Neural cell (in vitro differentiated cells): Measurements from ENCODE around the gene CCDC68.
A peak's percentile ranks its signal among the peaks of the same experiment; 100 is the strongest.

Source experiments
- CTCF ChIP-seq: fragments of 450-650 bp; IDR thresholded peaks from 2 replicates; pipeline ENCODE4 v1.5.1; 2014; ENCODE audit warnings: antibody characterized with exemption, mild to moderate bottlenecking, moderate library complexity; ENCODE audit not compliant: poor library complexity, severe bottlenecking
- EP300 ChIP-seq: fragments of 450-650 bp; conservative IDR thresholded peaks from 2 replicates; pipeline ENCODE4 v1.6.1; 2014; ENCODE audit warnings: antibody characterized with exemption, mild to moderate bottlenecking, moderate library complexity; ENCODE audit not compliant: poor library complexity, severe bottlenecking
- EZH2 ChIP-seq: fragments of 200-600, 300-800 bp; shearing (Covaris generic), sonication (generic); IDR thresholded peaks from 2 replicates; pipeline ENCODE4 v1.6.1; 2014; ENCODE audit warnings: antibody characterized with exemption, low read length, borderline replicate concordance, mild to moderate bottlenecking; ENCODE audit not compliant: insufficient read depth, poor library complexity, severe bottlenecking
- MXI1 ChIP-seq: fragments of 450-650 bp; conservative IDR thresholded peaks from 2 replicates; pipeline ENCODE4 v1.6.1; 2014; ENCODE audit warnings: antibody characterized with exemption, mild to moderate bottlenecking; ENCODE audit not compliant: poor library complexity, severe bottlenecking
- POLR2AphosphoS5 ChIP-seq: IDR thresholded peaks from 2 replicates; pipeline ENCODE4 v1.6.1; 2012
- RAD21 ChIP-seq: fragments of 450-650 bp; conservative IDR thresholded peaks from 2 replicates; pipeline ENCODE4 v1.6.1; 2014; ENCODE audit warnings: antibody characterized with exemption, mild to moderate bottlenecking, moderate library complexity
- REST ChIP-seq: IDR thresholded peaks from 2 replicates; pipeline ENCODE4 v1.6.1; 2012; ENCODE audit warnings: borderline replicate concordance
- SMC3 ChIP-seq: fragments of 450-650 bp; conservative IDR thresholded peaks from 2 replicates; pipeline ENCODE4 v1.6.1; 2014; ENCODE audit warnings: antibody characterized with exemption, mild to moderate bottlenecking, moderate library complexity; ENCODE audit not compliant: poor library complexity

GRCh38 chr18:54904581-54904980 lies 54.7 kb downstream of the CCDC68 start:
- no peak for TF ChIP-seq EZH2
- TF ChIP-seq MXI1: no peak
- TF ChIP-seq CTCF: no peak
- TF ChIP-seq EP300: peak; percentile 52
- no peak for TF ChIP-seq REST
- no peak for TF ChIP-seq SMC3
- TF ChIP-seq RAD21: no peak
- peak; percentile 8 for TF ChIP-seq POLR2AphosphoS5
